GM21825 (cell line): ENCODE results near the gene SPATS2L.
A peak's percentile ranks its signal among the peaks of the same experiment; 100 is the strongest.

ENCODE experiments used
- ATAC-seq: cut with Tn5 transposase; IDR thresholded peaks from one replicate; pipeline ENCODE4 v1.9.1; 2021; ENCODE audit warnings: mild to moderate bottlenecking, moderate library complexity; ENCODE audit not compliant: unreplicated experiment

The SPATS2L gene

DNA sequence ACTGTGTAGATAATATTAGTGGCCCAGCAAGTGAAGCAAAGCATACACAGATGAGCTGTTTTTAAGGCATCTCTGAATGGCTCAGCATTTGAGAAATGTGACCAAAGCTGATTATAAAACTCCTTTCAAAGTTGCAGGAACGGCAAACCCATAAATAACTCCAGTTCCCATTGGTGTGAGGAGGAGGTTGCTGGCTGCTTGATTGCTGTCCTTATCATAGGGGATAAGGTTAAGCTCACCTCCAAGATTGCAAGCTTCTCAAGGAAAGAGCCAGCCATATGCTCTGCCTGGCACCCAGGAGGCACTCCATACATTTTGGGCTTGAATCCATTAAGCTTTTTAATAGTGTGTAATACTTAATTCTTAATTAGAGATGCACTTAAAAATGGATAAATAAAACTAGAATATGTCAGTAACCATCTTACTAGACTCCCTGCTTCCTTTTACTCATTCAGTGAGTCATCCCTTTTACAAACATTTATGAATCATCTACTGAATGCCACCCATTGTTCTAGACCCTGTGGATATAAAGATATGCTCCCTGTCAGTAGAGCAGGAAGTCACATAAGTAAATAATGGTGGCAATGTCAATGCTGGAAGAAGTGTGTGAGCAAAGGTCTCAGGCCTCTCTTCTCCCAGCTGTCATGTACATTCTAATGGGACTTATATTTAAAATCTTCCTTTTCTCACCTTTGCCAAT is 99.3 kb downstream of the SPATS2L start:
- peak; percentile 69 for ATAC-seq

DNA sequence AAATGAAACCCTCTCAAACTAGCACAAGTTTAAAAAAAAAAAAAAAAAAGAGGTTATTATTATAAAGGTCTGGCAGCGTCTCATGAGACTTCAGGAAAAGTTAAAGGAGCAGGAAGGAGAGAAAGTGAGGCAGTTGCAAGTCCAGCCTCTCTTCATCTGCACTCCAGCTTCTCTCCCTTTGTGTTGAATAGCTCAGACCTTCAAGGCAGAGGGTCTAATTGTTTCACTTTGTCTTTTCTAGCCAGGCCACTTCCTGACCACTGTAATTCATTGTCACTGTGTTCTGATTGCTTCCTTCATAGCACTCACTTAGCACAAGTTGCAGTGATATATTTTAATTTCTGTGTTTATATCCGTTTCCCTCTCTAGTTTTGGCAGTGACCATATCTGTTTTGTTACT is 99.9 kb downstream of the SPATS2L start:
- ATAC-seq, result peak; percentile 72

- no peak for ATAC-seq
Measured at GRCh38 chr2:200408428-200409316, 102.2 kb downstream of the SPATS2L start.

- no peak for ATAC-seq
Measured at GRCh38 chr2:200411831-200412230, 105.3 kb downstream of the SPATS2L start.

DNA sequence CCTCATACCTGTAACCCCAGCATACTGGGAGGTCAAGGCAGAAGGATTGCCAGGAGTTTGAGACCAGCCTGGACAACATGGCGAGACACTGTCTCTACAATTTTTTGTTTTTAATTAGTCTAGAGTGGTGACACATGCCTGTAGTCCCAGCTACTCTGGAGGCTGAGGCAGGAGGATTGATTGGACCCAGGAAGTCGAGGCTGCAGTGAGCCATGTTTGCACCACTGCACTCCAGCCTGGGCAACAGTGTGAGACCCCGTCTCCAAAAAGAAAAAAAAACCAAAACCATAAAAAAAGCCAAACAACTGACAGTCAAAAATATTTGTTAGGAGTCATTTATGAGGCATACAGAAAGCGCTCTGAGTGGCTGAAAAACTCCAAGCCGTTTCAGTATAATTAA is 107.9 kb downstream of the SPATS2L start:
- no peak for ATAC-seq

- no peak for ATAC-seq
Measured at GRCh38 chr2:200415455-200415854, 109.0 kb downstream of the SPATS2L start.

DNA sequence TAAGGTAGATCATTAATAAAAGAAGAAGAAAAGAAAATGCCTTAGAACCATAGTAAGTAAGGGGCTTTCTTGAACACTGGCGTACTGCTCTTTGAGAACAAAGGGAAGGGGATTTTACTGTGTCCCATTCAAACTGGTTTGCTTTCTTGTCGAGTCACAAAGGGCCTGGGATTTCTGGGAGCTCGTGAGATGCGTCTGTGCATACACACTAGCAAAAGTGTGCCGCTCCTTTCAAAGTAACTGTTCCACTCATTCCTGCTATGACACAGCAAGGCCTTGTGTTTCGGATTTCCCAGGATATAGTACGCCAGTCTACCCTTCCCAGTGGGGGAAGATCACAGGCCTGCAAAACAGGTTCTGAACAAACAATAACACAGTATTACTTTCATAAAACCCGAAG is 110.4 kb downstream of the SPATS2L start:
- no peak for ATAC-seq

GRCh38 chr2:200417366-200417765 is 110.9 kb downstream of the SPATS2L start:
- ATAC-seq, result no peak

- ATAC-seq, result no peak
Measured at GRCh38 chr2:200418399-200418798, 111.9 kb downstream of the SPATS2L start.

- no peak for ATAC-seq
Measured at GRCh38 chr2:200419325-200419724, 112.8 kb downstream of the SPATS2L start.

- ATAC-seq, result no peak
Measured at GRCh38 chr2:200421270-200421669, 114.8 kb downstream of the SPATS2L start.

GRCh38 chr2:200422071-200422470 is 115.6 kb downstream of the SPATS2L start:
- no peak for ATAC-seq

DNA sequence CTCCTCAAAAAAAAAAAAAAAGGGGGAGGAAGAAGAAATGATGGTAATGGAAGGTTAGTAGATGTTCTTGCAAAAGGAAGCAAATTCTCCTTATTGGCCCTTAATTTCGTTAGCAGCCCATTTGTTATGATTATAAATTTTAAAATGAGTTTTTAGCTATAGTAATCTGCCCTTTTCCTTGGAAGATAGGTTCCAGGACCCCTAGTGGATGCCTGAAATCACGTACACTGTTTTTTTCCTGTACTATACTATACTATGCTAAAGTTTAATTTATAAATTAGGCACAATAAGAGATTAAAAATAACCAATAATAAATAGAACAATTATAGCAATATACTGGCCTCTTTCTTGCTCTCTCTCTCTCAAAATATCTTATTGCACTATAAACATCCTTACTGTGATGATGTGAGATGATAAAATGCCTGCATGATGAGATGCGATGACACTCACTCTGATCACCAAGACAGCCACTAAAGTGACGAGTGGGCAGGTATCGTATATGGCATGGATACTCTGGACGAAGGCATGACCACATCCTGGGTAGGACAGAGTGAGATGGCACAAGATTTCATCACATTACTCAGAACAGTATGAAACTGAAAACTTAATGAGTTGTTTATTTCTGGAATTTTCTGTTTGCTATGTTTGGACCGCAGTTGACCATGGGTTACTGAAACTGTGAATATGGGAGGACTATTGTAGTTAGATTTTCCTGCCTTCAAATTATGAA is 116.2 kb downstream of the SPATS2L start:
- no peak for ATAC-seq

GRCh38 chr2:200423541-200423940 is 117.0 kb downstream of the SPATS2L start:
- no peak for ATAC-seq

- ATAC-seq, result no peak
Measured at GRCh38 chr2:200425026-200425821, 118.7 kb downstream of the SPATS2L start.

- no peak for ATAC-seq
Measured at GRCh38 chr2:200426754-200427153, 120.3 kb downstream of the SPATS2L start.

GRCh38 chr2:200428961-200429665 is 122.6 kb downstream of the SPATS2L start:
- peak; percentile 87 for ATAC-seq

DNA sequence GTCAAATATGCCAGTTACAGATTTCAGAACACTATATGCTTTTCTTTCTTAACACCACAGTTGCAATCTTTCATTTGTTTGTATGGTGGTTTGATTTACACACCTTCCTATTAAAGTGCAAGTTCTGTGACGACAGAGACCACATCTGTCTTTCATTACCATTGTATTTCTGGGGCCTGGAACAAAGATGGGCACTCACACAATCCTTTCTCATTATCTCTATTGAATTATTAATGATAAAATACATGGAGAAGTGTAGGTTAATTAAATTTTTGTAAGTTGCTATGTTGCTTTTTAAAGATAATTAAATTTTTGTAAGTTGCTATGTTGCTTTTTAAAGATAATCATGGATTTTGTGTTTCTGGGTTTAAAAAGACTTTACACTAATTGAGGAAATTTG is 123.5 kb downstream of the SPATS2L start:
- no peak for ATAC-seq

DNA sequence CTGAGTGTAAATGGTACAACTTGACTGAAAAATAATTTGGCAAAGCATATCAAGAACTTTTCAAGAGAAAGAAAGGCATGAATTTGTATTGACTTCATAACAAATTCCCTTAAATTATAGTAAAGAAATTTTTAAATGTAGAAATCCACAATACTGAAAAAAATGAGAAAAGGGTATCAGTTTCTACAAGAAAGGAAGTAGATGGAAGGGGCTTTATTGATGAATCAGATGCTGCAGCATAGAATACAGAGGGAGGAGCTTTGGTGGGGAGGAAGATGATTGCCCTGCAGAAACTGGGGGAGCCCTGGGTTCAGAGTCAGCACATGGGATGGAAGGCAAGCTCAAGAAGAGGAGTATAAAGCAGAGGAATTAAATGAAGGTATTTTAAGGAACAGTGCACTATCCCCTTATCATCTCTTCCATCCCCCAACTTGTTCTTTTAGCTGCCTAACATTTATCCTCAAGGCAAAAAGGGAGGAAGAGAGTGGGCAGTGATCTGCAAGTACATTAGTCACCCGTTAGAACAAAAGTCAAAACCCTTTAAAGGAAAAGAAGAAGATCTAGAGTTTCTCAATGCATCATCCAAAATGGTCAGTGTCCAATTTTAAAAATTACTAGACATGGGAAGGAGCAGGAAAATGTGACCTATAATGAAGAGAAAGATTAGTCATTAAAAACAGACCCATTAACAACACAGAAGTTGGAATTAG is 125.7 kb downstream of the SPATS2L start:
- no peak for ATAC-seq
